AG09309 (cell line): ENCODE results near the gene IRF2BPL.

ENCODE experiments used
- DNase-seq: peaks from one replicate; pipeline ENCODE4 v3.0.0-alpha.2; 2010; ENCODE audit warnings: low read depth
- H3K4me3 ChIP-seq: 2 replicates; pipeline ENCODE4 v1.5.1; 2011; ENCODE audit warnings: mild to moderate bottlenecking, low read depth, low read length, moderate library complexity; ENCODE audit not compliant: control insufficient read depth
- CTCF ChIP-seq: IDR thresholded peaks from 2 replicates; pipeline ENCODE4 v1.5.1; 2011; ENCODE audit warnings: mild to moderate bottlenecking, low read depth, low read length, inconsistent platforms; ENCODE audit not compliant: insufficient read depth, control insufficient read depth; ENCODE audit errors: missing control alignments

The IRF2BPL gene

DNA sequence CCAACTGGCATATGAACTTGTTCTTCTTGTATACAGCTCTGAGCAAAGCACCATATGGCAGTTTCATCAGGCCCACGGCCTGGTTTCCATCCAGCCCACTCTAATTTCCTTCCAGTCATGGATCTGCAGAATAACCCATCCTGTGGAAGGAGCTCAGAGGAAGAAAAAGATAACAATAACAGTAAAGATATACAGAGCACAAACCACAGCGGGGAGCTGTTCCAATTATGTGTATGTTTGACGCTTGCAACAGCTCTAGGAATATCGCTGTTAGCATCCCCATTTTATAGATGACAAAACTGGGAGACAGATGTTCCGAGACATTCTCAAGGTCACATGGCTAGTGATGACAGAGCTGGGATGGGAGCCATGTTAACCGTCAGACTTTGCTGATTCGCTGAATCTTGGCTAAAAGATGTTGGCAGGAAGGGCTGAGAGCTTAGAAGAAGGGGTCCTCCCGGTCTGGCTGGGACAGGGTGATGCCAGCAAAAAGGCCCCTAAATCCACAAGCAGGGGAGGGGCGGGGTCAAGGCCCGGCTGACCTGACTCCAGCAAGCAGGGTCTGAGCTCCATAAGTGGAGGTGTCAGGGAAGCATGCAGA lies 35.2 kb upstream of the IRF2BPL start:
- DNase-seq, result no peak
- no peak overlapping the region for H3K4me3 ChIP-seq
- no peak for TF ChIP-seq CTCF

DNA sequence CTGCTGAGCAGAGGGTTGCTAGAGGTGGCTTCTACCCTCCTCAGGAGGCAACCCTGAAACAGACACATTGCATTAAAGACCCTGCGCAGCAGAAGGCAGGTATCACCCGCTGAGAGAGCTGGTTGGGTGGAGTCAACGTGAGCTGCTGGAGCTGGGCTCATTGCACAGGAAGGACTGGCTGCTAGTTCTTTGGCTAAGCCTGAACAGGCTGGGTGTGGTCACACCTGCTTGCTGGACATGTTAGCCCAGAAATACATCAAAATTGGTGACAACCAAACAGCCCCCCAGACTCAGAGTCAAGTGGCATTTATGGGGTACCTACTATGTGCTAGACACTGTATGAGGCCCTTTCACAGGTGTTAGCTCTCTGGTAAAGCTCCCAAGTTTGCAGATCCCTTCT lies 33.8 kb upstream of the IRF2BPL start:
- no peak for DNase-seq
- TF ChIP-seq CTCF, result no peak
- H3K4me3 ChIP-seq, result no peak overlapping the region

- DNase-seq, result no peak
- TF ChIP-seq CTCF, result no peak
- H3K4me3 ChIP-seq, result no peak overlapping the region
Measured at GRCh38 chr14:77061630-77062257, 33.2 kb upstream of the IRF2BPL start.

DNA sequence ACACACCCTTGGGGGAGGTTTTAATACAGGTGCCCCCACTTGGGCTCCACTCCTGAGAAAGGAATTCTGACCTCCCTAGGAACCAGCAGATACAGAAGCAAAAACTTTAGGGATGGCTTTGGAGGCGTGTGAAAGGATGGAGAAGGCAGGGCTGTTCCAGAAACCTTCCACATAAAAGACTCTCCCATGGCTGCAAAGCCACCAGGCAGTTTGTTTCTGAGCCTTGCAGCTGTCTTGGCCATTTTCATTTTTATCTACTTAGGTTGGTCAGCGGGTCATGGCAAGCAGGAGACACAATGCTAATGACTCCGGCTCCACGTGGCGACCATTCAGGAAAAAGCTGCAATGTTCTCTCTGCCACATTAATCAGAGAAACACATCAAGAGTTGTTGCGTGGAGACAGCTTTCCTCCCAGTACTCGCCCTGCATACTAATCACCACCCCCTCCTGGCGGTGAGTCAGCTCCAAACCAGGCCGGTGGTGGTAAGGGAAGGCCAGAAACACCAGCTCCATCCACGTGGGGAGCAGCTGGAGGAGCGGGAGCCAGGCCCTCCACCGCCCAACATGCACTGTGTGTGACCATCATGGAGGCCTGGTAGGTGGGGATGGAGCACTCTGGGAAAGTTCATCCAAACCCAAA lies 30.9 kb upstream of the IRF2BPL start:
- TF ChIP-seq CTCF, result peak; percentile 50
- no peak overlapping the region for H3K4me3 ChIP-seq
- peak; percentile 77 for DNase-seq

DNA sequence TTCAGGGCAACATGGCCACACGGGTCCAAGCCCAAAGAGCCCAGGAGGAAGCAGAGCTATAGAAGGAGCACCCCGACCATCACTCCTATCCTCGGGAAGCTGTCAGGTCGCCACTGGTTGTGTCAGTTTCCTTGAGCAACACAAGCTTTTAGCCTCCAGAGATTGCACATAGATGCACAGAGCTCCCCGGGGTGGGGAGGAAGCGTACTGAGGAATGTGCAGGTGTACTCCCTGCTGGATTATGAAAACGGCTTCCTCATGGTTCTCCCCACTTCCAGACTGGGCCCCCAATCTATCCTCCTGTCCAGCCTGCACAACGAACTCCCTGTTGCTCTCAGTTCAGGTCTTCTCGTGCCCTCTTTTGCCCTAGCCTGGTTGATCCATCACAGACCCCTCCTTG lies 30.3 kb upstream of the IRF2BPL start:
- no peak for TF ChIP-seq CTCF
- no peak overlapping the region for H3K4me3 ChIP-seq
- DNase-seq, result no peak

DNA sequence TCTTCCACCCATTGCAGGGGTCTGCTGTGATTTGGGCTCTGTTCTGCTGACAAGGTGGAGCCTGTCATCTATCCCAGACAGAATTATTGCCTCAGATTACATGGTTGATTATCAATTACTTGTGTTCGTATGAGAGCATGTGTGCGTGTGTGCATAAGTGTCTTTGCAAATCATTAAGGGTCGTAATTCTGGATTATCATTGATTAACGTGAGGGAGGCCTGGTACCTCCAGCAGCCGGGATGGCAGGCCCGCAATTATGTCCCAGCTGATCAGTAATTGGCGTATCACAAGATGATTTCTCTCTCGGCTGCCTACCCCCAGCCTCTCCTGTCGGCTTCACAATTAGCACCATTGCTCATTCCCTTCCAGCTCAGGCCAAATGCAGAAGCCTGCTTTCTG lies 29.6 kb upstream of the IRF2BPL start:
- no peak for DNase-seq
- TF ChIP-seq CTCF, result no peak
- no peak overlapping the region for H3K4me3 ChIP-seq
